HUES64 (cell line): ENCODE data around the gene DDX42. TPM values are rescaled to one million over a fixed set of nuclear protein-coding genes. Genes with fewer than 3 reads are reported as not detected.
A peak's percentile ranks its signal among the peaks of the same experiment; 100 is the strongest.

ENCODE experiments used
- H3K27ac ChIP-seq: 2 replicates; pipeline ENCODE4 v1.7.0; 2013; ENCODE audit warnings: low read depth, low read length, inconsistent platforms
- H3K27me3 ChIP-seq: 2 replicates; pipeline ENCODE4 v1.6.1; 2013; ENCODE audit warnings: mild to moderate bottlenecking, low read length; ENCODE audit not compliant: insufficient read depth
- H3K36me3 ChIP-seq: 2 replicates; pipeline ENCODE4 v1.6.1; 2013; ENCODE audit warnings: mild to moderate bottlenecking, low read length; ENCODE audit not compliant: insufficient read depth
- H3K4me1 ChIP-seq: 2 replicates; pipeline ENCODE4 v1.6.1; 2013; ENCODE audit warnings: mild to moderate bottlenecking, low read length, moderate library complexity; ENCODE audit not compliant: insufficient read depth
- H3K4me3 ChIP-seq: 2 replicates; pipeline ENCODE4 v1.5.1; 2013; ENCODE audit warnings: mild to moderate bottlenecking, low read length, moderate library complexity
- H3K9ac ChIP-seq: 2 replicates; pipeline ENCODE4 v1.6.1; 2013; ENCODE audit warnings: mild to moderate bottlenecking, low read depth, low read length
- H3K9me3 ChIP-seq: 2 replicates; pipeline ENCODE4 v1.6.1; 2013; ENCODE audit warnings: low read depth, low read length; ENCODE audit not compliant: insufficient read depth
- WGBS: fragments of 150-250, 120-280 bp; methylation state at CpG from one replicate; pipeline ENCODE4 v1.1.7; 2013; ENCODE audit warnings: missing lambda C conversion rate; 5-methylcytosine and 5-hydroxymethylcytosine counted together
- polyA plus RNA-seq, 2 experiments: library from polyadenylated mRNA; stranded (reverse); fragments of 50-300 nt; gene quantifications; one replicate each; pipeline ENCODE4 v1.2.3, GENCODE V29; 2013

DDX42 gene
- polyA plus RNA-seq (2013, experiment 1 of 2): 91.4 TPM
- 80.9 TPM for polyA plus RNA-seq (2013, experiment 2 of 2)

GRCh38 chr17:63774141-63774968 is at the start of gene DDX42:
DDX42 (plus strand) TSS chr17:63774170; CDS start chr17:63787050, 12,880 bp downstream.
- Histone ChIP-seq H3K4me3 (peak within 1 kb of the TSS; percentile 68), H3K9ac (peak within 1 kb of the TSS; percentile 97), H3K27ac (peak within 1 kb of the TSS; percentile 97), H3K9me3 (no peaks in the 10 kb centered on the region), H3K36me3 (peaks cover 38% of the 10 kb centered on the region), H3K27me3 (no peaks in the 10 kb centered on the region), H3K4me1 (0 out of 2 replicates have a peak, but pooled peaks cover 7% of the 10 kb centered on the region)
- WGBS: under 1% methylated on average over 58 of the region's 67 CpGs

GRCh38 chr17:63735691-63736090 is 38.3 kb upstream of the DDX42 start:
- H3K27me3 ChIP-seq: no peaks in the 10 kb centered on the region
- no peaks in the 10 kb centered on the region for H3K36me3 ChIP-seq
- no peaks in the 10 kb centered on the region for H3K9me3 ChIP-seq
- no peak overlapping the region for H3K4me3 ChIP-seq
- H3K27ac ChIP-seq: no peak overlapping the region
- H3K4me1 ChIP-seq: 0 out of 2 replicates have a peak, but pooled peaks cover 4% of the 10 kb centered on the region
- no peak overlapping the region for H3K9ac ChIP-seq
- WGBS: 95% methylated on average over 8 of the region's 8 CpGs

DNA sequence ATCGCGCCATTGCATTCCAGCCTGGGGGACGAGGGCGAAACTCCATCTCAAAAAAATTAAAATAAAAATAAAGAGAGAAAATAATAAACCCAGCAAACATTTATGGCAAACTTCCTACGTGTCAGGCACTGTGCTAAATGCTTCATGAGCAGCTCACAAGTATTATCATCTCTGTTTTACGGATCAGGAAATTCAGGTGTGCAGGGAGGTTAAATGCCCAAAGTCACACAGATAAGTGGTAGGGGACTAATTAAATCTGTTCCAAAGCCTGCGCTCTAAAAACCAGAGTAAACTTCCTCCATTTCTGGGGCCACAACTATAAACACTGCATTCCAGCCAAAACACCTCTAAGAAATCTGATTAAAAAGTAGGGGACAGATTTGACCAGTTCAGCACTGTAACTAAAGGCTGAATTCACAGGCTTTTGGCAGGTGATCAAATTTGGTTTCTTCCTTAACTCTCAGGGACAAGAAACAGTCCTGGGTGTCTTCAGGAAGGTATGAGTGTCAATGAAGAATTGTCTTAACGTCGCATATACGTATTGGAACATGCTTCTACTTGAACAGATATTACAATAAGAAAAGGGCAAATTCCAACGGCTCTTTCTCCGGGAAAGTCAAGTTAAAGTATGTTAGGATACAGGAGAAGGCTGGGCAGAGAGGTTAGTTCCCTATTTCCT is 33.4 kb upstream of the DDX42 start:
- Histone ChIP-seq H3K27me3 (no peaks in the 10 kb centered on the region), H3K9me3 (no peaks in the 10 kb centered on the region), H3K9ac (peak overlapping the region; percentile 91), H3K4me3 (peak overlapping the region; percentile 89), H3K4me1 (0 out of 2 replicates have a peak, but pooled peaks cover 4% of the 10 kb centered on the region), H3K27ac (peak overlapping the region; percentile 92), H3K36me3 (peaks cover 6% of the 10 kb centered on the region)
- 50% methylated on average over 8 of the region's 12 CpGs for WGBS

GRCh38 chr17:63741143-63741407 is 32.9 kb upstream of the DDX42 start:
- WGBS: 0% methylated on average over 14 of the region's 14 CpGs
- H3K4me3 ChIP-seq: peak overlapping the region; percentile 89

GRCh38 chr17:63741408-63742173 is 32.4 kb upstream of the DDX42 start, which contains the start of gene STRADA:
STRADA (minus strand) TSS chr17:63741799; CDS start chr17:63728369, 13,430 bp downstream.
- Histone ChIP-seq H3K4me1 (0 out of 2 replicates have a peak, but pooled peaks cover 4% of the 10 kb centered on the region), H3K4me3 (peak within 1 kb of the TSS; percentile 89), H3K27me3 (no peaks in the 10 kb centered on the region), H3K9ac (peak within 1 kb of the TSS; percentile 91), H3K27ac (peak within 1 kb of the TSS; percentile 99), H3K36me3 (peaks cover 16% of the 10 kb centered on the region), H3K9me3 (no peaks in the 10 kb centered on the region)
- under 1% methylated on average over 61 of the region's 61 CpGs for WGBS

More at GRCh38 chr17:63741143-63741407, 32.9 kb upstream of the DDX42 start:
- Histone ChIP-seq H3K36me3 (peaks cover 11% of the 10 kb centered on the region), H3K9me3 (no peaks in the 10 kb centered on the region), H3K9ac (peak overlapping the region; percentile 91), H3K27me3 (no peaks in the 10 kb centered on the region), H3K27ac (peak overlapping the region; percentile 92), H3K4me1 (0 out of 2 replicates have a peak, but pooled peaks cover 4% of the 10 kb centered on the region)

GRCh38 chr17:63751806-63752205 is 22.2 kb upstream of the DDX42 start:
- no peak overlapping the region for H3K4me3 ChIP-seq
- H3K27me3 ChIP-seq: no peaks in the 10 kb centered on the region
- peaks cover 85% of the 10 kb centered on the region for H3K36me3 ChIP-seq
- 94% methylated on average over 8 of the region's 8 CpGs for WGBS
- no peaks in the 10 kb centered on the region for H3K9me3 ChIP-seq
- H3K27ac ChIP-seq: no peak overlapping the region
- H3K9ac ChIP-seq: no peak overlapping the region
- H3K4me1 ChIP-seq: no peaks in the 10 kb centered on the region

- Histone ChIP-seq H3K27ac (no peak overlapping the region), H3K9me3 (no peaks in the 10 kb centered on the region), H3K36me3 (peaks cover 85% of the 10 kb centered on the region), H3K9ac (no peak overlapping the region), H3K4me3 (no peak overlapping the region), H3K4me1 (no peaks in the 10 kb centered on the region), H3K27me3 (no peaks in the 10 kb centered on the region)
- WGBS: 91% methylated on average over 1 of the region's 1 CpG
Measured at GRCh38 chr17:63752707-63753106, 21.3 kb upstream of the DDX42 start.

DNA sequence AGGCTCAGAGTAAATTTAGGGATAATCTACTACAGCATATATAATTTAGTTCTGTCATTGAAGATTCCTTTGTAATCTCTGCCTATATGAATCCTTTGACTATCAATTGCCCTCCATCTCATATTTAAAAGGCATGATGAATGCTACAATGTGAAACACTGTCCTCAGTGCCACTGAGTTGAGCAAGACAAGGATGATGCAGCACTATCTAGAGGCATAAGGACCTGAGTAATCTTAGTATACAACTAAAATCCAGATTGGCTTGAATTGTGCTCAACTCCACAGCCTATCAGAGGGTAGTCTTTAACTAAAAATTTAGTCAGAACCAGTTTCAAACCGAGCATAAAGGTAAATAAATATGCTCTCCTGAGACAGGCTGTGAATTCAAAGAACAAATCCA is 20.8 kb upstream of the DDX42 start:
- 91% methylated on average over 1 of the region's 1 CpG for WGBS
- H3K4me1 ChIP-seq: no peaks in the 10 kb centered on the region
- peaks cover 85% of the 10 kb centered on the region for H3K36me3 ChIP-seq
- no peaks in the 10 kb centered on the region for H3K9me3 ChIP-seq
- no peaks in the 10 kb centered on the region for H3K27me3 ChIP-seq
- H3K9ac ChIP-seq: no peak overlapping the region
- no peak overlapping the region for H3K27ac ChIP-seq
- H3K4me3 ChIP-seq: no peak overlapping the region

GRCh38 chr17:63754046-63754445 is 19.9 kb upstream of the DDX42 start:
- no peaks in the 10 kb centered on the region for H3K27me3 ChIP-seq
- WGBS: 95% methylated on average over 3 of the region's 3 CpGs
- H3K4me1 ChIP-seq: no peaks in the 10 kb centered on the region
- H3K36me3 ChIP-seq: peaks cover 89% of the 10 kb centered on the region
- H3K9me3 ChIP-seq: no peaks in the 10 kb centered on the region
- no peak overlapping the region for H3K9ac ChIP-seq
- no peak overlapping the region for H3K4me3 ChIP-seq
- no peak overlapping the region for H3K27ac ChIP-seq

- WGBS: 100% methylated on average over 1 of the region's 2 CpGs
- Histone ChIP-seq H3K36me3 (peaks cover 89% of the 10 kb centered on the region), H3K27me3 (no peaks in the 10 kb centered on the region), H3K9me3 (no peaks in the 10 kb centered on the region), H3K9ac (no peak overlapping the region), H3K4me1 (no peaks in the 10 kb centered on the region), H3K27ac (no peak overlapping the region), H3K4me3 (no peak overlapping the region)
Measured at GRCh38 chr17:63758428-63758827, 15.5 kb upstream of the DDX42 start.
